ENCODE data around the gene TSSK2.

DNA sequence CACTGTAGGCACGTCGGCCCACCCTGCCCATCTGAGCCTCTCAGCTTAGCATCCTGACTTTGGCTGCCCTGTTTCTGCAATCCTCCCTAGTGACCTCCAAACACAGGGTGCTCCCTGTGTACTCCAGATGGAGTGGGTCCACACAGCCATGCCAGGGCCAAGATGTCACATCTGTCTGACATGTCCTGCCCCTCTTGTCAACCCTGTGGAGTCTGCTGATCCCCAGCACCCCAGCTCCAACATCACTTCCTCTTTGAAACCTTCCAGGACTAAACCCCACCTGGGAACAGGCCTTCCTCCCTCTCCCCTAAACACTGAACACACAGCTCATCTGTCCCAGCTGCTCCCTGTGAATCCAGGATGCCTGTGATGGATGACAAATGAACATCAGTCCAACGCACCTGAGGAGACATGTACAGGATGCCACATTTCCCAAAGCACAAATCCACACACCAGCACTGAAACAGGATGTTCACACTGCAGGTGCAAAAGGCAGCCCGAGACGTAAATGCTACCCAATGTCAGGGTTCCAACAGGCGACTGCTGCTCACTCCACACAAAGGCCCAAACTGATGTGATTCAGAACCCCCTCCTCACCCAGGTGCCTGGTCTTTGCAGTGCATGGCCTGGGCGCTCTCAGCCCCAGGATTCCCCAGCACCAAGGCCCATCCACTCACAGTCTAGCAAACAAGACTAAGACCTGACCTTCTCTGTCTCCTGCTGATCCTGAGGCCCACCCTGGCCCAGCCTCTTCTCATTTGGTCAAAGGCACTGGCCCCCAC lies 2.0 kb upstream of the TSSK2 start:
- TF ChIP-seq, protein P1, sequence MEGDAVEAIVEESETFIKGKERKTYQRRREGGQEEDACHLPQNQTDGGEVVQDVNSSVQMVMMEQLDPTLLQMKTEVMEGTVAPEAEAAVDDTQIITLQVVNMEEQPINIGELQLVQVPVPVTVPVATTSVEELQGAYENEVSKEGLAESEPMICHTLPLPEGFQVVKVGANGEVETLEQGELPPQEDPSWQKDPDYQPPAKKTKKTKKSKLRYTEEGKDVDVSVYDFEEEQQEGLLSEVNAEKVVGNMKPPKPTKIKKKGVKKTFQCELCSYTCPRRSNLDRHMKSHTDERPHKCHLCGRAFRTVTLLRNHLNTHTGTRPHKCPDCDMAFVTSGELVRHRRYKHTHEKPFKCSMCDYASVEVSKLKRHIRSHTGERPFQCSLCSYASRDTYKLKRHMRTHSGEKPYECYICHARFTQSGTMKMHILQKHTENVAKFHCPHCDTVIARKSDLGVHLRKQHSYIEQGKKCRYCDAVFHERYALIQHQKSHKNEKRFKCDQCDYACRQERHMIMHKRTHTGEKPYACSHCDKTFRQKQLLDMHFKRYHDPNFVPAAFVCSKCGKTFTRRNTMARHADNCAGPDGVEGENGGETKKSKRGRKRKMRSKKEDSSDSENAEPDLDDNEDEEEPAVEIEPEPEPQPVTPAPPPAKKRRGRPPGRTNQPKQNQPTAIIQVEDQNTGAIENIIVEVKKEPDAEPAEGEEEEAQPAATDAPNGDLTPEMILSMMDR (IDR thresholded peaks at IDR 0.05; ENCODE audit: poor library complexity), result no peak
- TF ChIP-seq EZH2phosphoT487 (IDR thresholded peaks at IDR 0.05; ENCODE audit: low read depth, severe bottlenecking, unreplicated experiment) (no peak), EZH2 (IDR thresholded peaks at IDR 0.05; ENCODE audit: borderline replicate concordance) (no peak)

All from hepatocyte (in vitro differentiated cells).